Uterus (tissue), 2 donors: Measurements from ENCODE around the gene FSCB.

Experiments
- CTCF ChIP-seq, 4 experiments: fragments of 200-600 bp in 2 of 4; fragments of 450-650 bp in 2 of 4; sonication (generic) in 2 of 4; IDR thresholded peaks; one replicate each; pipeline ENCODE4 v1.5.1; 2016 to 2019; ENCODE audit warnings: antibody characterized with exemption in 4 of 4, mild to moderate bottlenecking in 2 of 4, moderate library complexity in 1 of 4
- POLR2A ChIP-seq, 2 donors: fragments of 450-650 bp; IDR thresholded peaks; one replicate each; pipeline ENCODE4 v1.6.1; 2016; ENCODE audit warnings: antibody characterized with exemption in 2 of 2, mild to moderate bottlenecking in 1 of 2, moderate library complexity in 1 of 2

GRCh38 chr14:44462381-44462780 is 44.7 kb downstream of the FSCB start:
- TF ChIP-seq POLR2A (IDR thresholded peaks at IDR 0.05) (no peak), CTCF (IDR thresholded peaks at IDR 0.05) (no peak)
